Spleen (tissue), 7 donors: Measurements from ENCODE around the gene SECISBP2.
"Not testable (repeated sequence)": the region's sequence is repeated elsewhere in the genome, so short reads cannot be mapped to it uniquely, and the experiment has no call there.

Source experiments
- POLR2A ChIP-seq, 3 donors: fragments of 450-650 bp; IDR thresholded peaks; one replicate each; pipeline ENCODE4 v1.5.1; 2017; ENCODE audit warnings: antibody characterized with exemption in 3 of 3, mild to moderate bottlenecking in 1 of 3
- POLR2AphosphoS5 ChIP-seq, 3 donors: sonication (generic); formaldehyde crosslinking; IDR thresholded peaks; one replicate each; pipeline ENCODE4 v1.5.1; 2017; ENCODE audit warnings: antibody characterized with exemption in 3 of 3
- TF ChIP-seq, protein P1 (sequence below), 11 experiments: fragments of 200-600 bp in 7 of 11; fragments of 450-650 bp in 4 of 11; sonication (generic) in 4 of 11; IDR thresholded peaks in 8 of 11; conservative IDR thresholded peaks in 3 of 11; 1 replicate in 7 of 11; 2 replicates in 4 of 11; pipeline versions ENCODE4 v1.4.0 to v1.8.0; 2016 to 2021; ENCODE audit warnings: antibody characterized with exemption in 11 of 11, inconsistent platforms in 4 of 11, mild to moderate bottlenecking in 1 of 11
- donor health status: DM: no; HTN: no; CAD: no; lungs with moderate emphysema.
- donor health status: DM: no; HTN: no; CAD: no.
- donor health status: DM: no; HTN: no; CAD: no.

DNA sequence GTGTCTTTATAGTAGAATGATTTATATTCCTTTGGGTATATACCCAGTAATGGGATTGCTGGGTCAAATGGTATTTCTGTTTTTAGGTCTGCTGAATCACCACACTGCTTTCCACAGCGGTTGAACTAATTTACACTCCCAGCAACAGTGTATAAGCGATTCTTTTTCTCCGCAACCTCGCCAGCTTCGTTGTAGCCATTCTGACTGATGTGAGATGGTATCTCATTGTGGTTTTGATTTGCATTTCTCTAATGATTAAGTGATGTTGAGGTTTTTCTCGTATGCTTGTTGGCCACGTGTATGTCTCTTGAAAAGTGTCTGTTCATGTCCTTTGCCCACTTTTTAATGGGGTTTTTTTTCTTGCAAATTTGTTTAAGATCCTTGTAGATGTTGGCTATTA is 25.5 kb downstream of the SECISBP2 start:
- TF ChIP-seq POLR2A, POLR2AphosphoS5 (IDR thresholded peaks at IDR 0.05): not testable (repeated sequence)
- TF ChIP-seq, protein P1, sequence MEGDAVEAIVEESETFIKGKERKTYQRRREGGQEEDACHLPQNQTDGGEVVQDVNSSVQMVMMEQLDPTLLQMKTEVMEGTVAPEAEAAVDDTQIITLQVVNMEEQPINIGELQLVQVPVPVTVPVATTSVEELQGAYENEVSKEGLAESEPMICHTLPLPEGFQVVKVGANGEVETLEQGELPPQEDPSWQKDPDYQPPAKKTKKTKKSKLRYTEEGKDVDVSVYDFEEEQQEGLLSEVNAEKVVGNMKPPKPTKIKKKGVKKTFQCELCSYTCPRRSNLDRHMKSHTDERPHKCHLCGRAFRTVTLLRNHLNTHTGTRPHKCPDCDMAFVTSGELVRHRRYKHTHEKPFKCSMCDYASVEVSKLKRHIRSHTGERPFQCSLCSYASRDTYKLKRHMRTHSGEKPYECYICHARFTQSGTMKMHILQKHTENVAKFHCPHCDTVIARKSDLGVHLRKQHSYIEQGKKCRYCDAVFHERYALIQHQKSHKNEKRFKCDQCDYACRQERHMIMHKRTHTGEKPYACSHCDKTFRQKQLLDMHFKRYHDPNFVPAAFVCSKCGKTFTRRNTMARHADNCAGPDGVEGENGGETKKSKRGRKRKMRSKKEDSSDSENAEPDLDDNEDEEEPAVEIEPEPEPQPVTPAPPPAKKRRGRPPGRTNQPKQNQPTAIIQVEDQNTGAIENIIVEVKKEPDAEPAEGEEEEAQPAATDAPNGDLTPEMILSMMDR (IDR thresholded peaks at IDR 0.05 in 8 of 11, conservative IDR thresholded peaks at IDR 0.05 in 3 of 11), result not testable (repeated sequence)
